GM12892 (cell line): ENCODE results near the gene HDAC8.
A peak's percentile ranks its signal among the peaks of the same experiment; 100 is the strongest.
"Not testable (repeated sequence)": the region's sequence is repeated elsewhere in the genome, so short reads cannot be mapped to it uniquely, and the experiment has no call there.

ENCODE experiments used
- DNase-seq: peaks from one replicate; pipeline ENCODE4 v3.0.0; 2011; ENCODE audit not compliant: insufficient read length
- FAIRE-seq: peaks from 2 replicates; lab custom pipeline; 2011; peaks lifted over from hg19 to GRCh38; lab: Jason Lieb, UNC
- POLR2A ChIP-seq: IDR thresholded peaks from 2 replicates; pipeline ENCODE4 v1.6.1; 2011; ENCODE audit warnings: low read depth, low read length, control low read depth
- POLR2AphosphoS5 ChIP-seq: IDR thresholded peaks from 2 replicates; pipeline ENCODE4 v1.6.1; 2011; ENCODE audit warnings: low read depth, low read length, control low read depth
- TAF1 ChIP-seq: IDR thresholded peaks from 2 replicates; pipeline ENCODE4 v1.6.1; 2011; ENCODE audit warnings: low read depth, mild to moderate bottlenecking, control low read depth, low read length, borderline replicate concordance

The HDAC8 gene

GRCh38 chrX:72568406-72569092, 4.1 kb downstream of the HDAC8 start:
- DNase-seq (no peak), FAIRE-seq (no peak)
- TF ChIP-seq POLR2AphosphoS5 (no peak), TAF1 (no peak), POLR2A (no peak)

- DNase-seq (no peak), FAIRE-seq (no peak)
- no peak for TF ChIP-seq POLR2AphosphoS5
- no peak for TF ChIP-seq POLR2A
- no peak for TF ChIP-seq TAF1
These were observed 6.2 kb downstream of the HDAC8 start for GRCh38 chrX:72566448-72566847.

GRCh38 chrX:72559655-72560054, 13.0 kb downstream of the HDAC8 start:
- not testable (repeated sequence) for DNase-seq, FAIRE-seq

GRCh38 chrX:72554448-72555140, 18.0 kb downstream of the HDAC8 start:
- TF ChIP-seq POLR2AphosphoS5 = no peak
- DNase-seq (no peak), FAIRE-seq (no peak)

GRCh38 chrX:72552443-72552842, 20.2 kb downstream of the HDAC8 start:
- DNase-seq, FAIRE-seq: not testable (repeated sequence)

GRCh38 chrX:72545990-72546389, 26.7 kb downstream of the HDAC8 start:
- no peak for FAIRE-seq
- no peak for TF ChIP-seq TAF1
- TF ChIP-seq POLR2A = no peak
- no peak for TF ChIP-seq POLR2AphosphoS5
- DNase-seq = no peak

GRCh38 chrX:72540318-72540717, 32.3 kb downstream of the HDAC8 start:
- DNase-seq (no peak), FAIRE-seq (no peak)
- TF ChIP-seq POLR2AphosphoS5 (no peak), TAF1 (no peak), POLR2A (no peak)

- TF ChIP-seq POLR2A (no peak), POLR2AphosphoS5 (no peak), TAF1 (no peak)
- FAIRE-seq (no peak), DNase-seq (no peak)
These were observed 32.8 kb downstream of the HDAC8 start for GRCh38 chrX:72539822-72540221.

- no peak for TF ChIP-seq TAF1
- TF ChIP-seq POLR2A = no peak
- FAIRE-seq (no peak), DNase-seq (no peak)
These were observed 36.1 kb downstream of the HDAC8 start for GRCh38 chrX:72536542-72536941.

GRCh38 chrX:72532366-72532765, 40.3 kb downstream of the HDAC8 start:
- DNase-seq (no peak), FAIRE-seq (no peak)
- TF ChIP-seq POLR2A (no peak), POLR2AphosphoS5 (no peak), TAF1 (no peak)

- DNase-seq (no peak), FAIRE-seq (peak; percentile 70)
- TF ChIP-seq POLR2AphosphoS5 = no peak
- no peak for TF ChIP-seq TAF1
- no peak for TF ChIP-seq POLR2A
These were observed 45.8 kb downstream of the HDAC8 start for GRCh38 chrX:72526534-72527508.

GRCh38 chrX:72498782-72499181, 73.9 kb downstream of the HDAC8 start:
- DNase-seq (no peak), FAIRE-seq (no peak)
- TF ChIP-seq POLR2AphosphoS5 = no peak
- TF ChIP-seq TAF1 = no peak
- TF ChIP-seq POLR2A = no peak
